T47D (cell line): ENCODE measurements around the gene SURF6.
"Not testable (repeated sequence)": the region's sequence is repeated elsewhere in the genome, so short reads cannot be mapped to it uniquely, and the experiment has no call there.

Experiments
- DNase-seq, 2 experiments: peaks; one replicate each; pipeline versions ENCODE4 v3.0.0 to v3.0.0-alpha.2; 2011 to 2012; ENCODE audit warnings: low read depth in 1 of 2, low spot score in 1 of 2
- JUND ChIP-seq: IDR thresholded peaks from 2 replicates; pipeline ENCODE4 v1.6.1; 2012; ENCODE audit warnings: low read depth
- in situ Hi-C: cut with HindIII; loops from 2 replicates; pipeline ENCODE4 v1.10.0; 2016; ENCODE audit warnings: low sequenced_read_pairs, low pct_unique_long_range_greater_than_20kb

SURF6 gene

GRCh38 chr9:133335924-133336811, at the start of gene SURF6:
TSS of gene SURF6 (minus strand) at chr9:133336188. CDS start at chr9:133336132, 56 bp downstream.
- DNase-seq: peak; percentile 85 to 96
- in situ Hi-C loops: no loop called here
- no peak for TF ChIP-seq JUND

GRCh38 chr9:133385452-133385851, 49.5 kb upstream of the SURF6 start:
- DNase-seq: no peak
- in situ Hi-C loops: no loop called here
- TF ChIP-seq JUND: no peak

DNA sequence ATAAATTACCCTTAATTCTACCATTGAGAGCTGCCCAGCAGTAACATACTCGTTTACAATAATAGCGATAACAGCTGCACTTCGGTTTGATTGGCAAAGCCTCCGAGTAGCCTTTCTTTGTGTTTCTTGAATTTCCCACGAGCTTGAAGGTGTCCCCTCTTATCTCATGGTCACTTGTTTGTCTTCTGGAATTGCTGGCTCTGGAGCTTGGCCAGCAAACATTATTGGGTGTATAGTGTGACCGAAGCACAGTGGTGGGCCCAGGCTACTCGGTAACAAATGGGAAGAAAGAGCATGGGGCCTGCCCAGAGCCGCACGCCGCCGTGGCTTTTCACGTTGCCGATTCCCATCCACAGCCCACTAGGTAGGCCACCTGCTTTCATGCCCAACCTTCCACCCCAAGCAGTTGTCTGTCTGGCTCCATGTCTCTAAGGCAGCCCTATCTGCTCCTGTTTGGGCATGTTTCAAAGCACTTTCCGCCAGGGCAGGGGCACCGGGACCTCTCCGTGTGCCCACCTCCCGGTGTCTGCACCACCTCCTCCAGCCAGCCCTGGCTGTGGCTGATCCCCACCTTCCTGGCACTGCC, 48.8 kb upstream of the SURF6 start:
- no peak for DNase-seq
- in situ Hi-C loops: no loop called here
- TF ChIP-seq JUND: no peak

DNA sequence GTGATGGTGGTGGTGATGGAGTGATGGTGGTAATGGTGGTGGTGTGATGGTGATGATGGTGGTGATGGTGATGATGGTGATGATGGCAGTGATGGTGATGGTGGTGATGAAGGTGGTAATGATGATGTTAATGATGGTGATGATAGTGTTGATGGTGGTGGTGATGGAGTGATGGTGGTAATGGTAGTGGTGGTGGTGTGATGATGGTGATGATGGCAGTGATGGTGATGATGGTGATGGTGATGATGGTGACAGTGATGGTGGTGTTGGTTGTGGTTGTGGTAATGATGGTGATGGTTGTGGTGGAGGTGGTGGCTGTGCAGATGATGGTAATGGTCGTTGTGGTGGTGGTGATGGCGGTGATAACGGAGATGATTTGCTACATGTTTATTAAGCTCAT, 47.5 kb upstream of the SURF6 start:
- no peak for DNase-seq
- no peak for TF ChIP-seq JUND
- in situ Hi-C loops: no loop called here

- in situ Hi-C loops: no loop called here
- no peak for DNase-seq
- no peak for TF ChIP-seq JUND
Observed at GRCh38 chr9:133382507-133383141, 46.6 kb upstream of the SURF6 start.

GRCh38 chr9:133380734-133381133, 44.7 kb upstream of the SURF6 start:
- in situ Hi-C loops: no loop called here

DNA sequence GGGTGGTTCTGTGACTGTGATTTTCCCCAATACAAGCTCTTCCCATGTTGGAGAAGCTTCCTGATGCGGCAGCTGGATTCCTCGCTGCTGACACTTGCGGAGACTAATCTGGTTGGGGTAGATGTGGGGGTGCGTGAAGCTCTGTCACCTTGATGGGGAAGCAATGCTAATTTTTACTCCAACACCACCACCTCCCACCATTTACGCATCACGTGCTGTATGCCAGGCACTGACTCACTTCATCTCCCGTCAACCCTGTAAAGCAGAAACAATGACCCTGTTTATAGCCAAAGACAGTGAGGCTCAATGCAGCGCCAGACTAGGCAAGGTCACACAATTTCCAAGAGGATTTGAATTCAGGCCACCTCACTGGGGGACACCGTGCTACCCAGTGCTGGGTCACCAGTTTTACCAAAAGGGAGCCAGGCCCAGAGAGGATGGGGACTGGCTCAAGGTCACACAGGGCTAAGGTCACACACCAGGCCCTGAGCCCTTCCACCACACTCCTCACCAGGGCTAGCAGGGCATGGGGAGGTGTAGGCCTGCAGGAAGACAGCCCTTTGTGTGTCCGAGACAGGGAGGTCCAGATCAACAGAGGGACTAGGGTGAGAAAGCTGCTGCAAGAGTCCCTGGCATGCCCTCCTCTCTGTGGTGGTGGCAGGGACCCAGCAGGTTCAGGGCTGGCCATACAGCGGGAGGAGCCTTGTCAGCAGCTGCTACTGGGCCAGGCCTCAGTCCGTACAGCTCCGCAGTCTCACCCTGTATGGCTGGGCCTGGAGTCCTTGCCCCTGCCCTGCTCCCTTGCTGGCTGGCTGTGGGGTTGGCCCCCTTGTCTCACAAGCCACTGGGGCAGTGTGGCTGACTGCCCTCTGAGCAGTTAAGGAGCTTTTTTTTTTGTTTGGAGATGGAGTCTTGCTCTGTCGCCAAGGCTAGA, 43.4 kb upstream of the SURF6 start:
- TF ChIP-seq JUND: no peak
- in situ Hi-C loops: no loop called here
- no peak for DNase-seq

More at GRCh38 chr9:133380734-133381133, 44.7 kb upstream of the SURF6 start:
- no peak for TF ChIP-seq JUND
- no peak for DNase-seq

GRCh38 chr9:133378408-133378962, 42.5 kb upstream of the SURF6 start:
- DNase-seq: no peak
- no peak for TF ChIP-seq JUND
- in situ Hi-C loops: no loop called here

DNA sequence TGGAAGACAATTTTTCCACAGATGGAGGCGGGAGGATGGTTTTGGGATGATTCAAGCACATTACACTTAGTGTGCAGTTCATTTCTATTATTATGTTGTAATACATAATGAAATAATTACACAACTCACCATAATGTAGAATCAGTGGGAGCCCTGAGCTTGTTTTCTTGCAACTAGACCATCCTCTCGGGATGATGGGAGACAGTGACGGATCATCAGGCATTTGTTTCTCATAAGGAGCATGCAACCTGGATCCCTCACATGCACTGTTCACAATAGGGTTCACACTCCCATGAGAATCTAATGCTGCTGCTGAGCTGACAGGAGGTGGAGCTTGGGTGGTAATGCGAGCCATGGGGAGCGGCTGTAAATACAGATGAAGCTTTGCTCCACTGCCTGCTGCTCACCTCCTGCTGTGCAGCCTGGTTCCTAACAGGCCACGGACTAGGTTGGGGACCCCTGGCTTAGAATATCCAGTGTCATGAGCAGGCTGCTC, 41.8 kb upstream of the SURF6 start:
- in situ Hi-C loops: no loop called here
- peak in 1 of 2 experiments; percentile 46 for DNase-seq
- TF ChIP-seq JUND: no peak

- in situ Hi-C loops, DNase-seq: not testable (repeated sequence)
Observed at GRCh38 chr9:133377280-133377679, 41.3 kb upstream of the SURF6 start.

GRCh38 chr9:133375724-133376654, 40.0 kb upstream of the SURF6 start, which contains the start of the genes STKLD1 and SURF4:
TSS of gene STKLD1 (plus strand) at chr9:133376366. CDS start at chr9:133376474, 108 bp downstream.
TSS of gene SURF4 (minus strand) at chr9:133376060. CDS start at chr9:133375969, 91 bp downstream.
- peak; percentile 99 for DNase-seq
- in situ Hi-C loops: no loop called here
- no peak for TF ChIP-seq JUND
